Coronary artery (tissue), 2 donors: Measurements from ENCODE around the gene RASGRP2.

ENCODE experiments used
- DNase-seq: peaks from one replicate; pipeline ENCODE4 v3.0.0-alpha.2; 2017; ENCODE audit warnings: low spot score
- H3K27ac ChIP-seq, 2 donors: fragments of 200-600 bp; sonication (generic); one replicate each; pipeline ENCODE4 v1.5.1; 2016 to 2019
- H3K4me3 ChIP-seq: fragments of 200-600 bp; sonication (generic); 2 replicates; pipeline ENCODE4 v1.5.1; 2016; ENCODE audit warnings: mild to moderate bottlenecking, moderate library complexity
- TF ChIP-seq, protein P1 (sequence below): fragments of 200-600 bp; sonication (generic); IDR thresholded peaks from one replicate; pipeline ENCODE4 v1.5.1; 2019; ENCODE audit warnings: antibody characterized with exemption

RASGRP2 gene

DNA sequence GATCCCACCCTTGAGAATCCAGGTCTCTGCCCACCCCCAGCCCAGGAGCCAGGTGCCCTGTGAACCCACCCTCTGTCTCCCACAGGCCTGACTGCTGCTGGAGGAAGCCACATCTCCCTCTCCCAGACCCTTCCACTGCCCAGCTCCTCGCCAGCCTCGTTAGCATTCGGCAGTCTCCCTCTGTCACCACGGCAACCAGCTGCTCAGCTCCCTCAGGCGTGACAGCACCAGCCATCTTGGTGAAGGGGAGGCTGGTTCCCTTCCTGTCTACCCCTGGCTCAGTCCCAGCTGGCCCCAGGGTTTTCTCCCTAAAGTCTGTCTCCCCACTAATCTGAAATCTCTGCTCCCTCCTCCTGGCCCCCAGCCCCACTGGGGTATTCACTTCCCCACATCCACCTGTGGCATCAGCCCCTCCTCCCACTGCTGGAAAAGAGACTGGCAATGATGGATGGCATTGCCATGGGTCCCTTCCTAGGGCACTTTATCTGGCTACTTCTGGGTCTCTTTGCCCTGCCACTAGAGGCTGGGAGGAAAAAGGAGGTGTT, 49.0 kb downstream of the RASGRP2 start:
- Histone ChIP-seq H3K4me3 (no peak overlapping the region), H3K27ac (no peak overlapping the region)
- DNase-seq = no peak
- TF ChIP-seq, protein P1, sequence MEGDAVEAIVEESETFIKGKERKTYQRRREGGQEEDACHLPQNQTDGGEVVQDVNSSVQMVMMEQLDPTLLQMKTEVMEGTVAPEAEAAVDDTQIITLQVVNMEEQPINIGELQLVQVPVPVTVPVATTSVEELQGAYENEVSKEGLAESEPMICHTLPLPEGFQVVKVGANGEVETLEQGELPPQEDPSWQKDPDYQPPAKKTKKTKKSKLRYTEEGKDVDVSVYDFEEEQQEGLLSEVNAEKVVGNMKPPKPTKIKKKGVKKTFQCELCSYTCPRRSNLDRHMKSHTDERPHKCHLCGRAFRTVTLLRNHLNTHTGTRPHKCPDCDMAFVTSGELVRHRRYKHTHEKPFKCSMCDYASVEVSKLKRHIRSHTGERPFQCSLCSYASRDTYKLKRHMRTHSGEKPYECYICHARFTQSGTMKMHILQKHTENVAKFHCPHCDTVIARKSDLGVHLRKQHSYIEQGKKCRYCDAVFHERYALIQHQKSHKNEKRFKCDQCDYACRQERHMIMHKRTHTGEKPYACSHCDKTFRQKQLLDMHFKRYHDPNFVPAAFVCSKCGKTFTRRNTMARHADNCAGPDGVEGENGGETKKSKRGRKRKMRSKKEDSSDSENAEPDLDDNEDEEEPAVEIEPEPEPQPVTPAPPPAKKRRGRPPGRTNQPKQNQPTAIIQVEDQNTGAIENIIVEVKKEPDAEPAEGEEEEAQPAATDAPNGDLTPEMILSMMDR = no peak

DNA sequence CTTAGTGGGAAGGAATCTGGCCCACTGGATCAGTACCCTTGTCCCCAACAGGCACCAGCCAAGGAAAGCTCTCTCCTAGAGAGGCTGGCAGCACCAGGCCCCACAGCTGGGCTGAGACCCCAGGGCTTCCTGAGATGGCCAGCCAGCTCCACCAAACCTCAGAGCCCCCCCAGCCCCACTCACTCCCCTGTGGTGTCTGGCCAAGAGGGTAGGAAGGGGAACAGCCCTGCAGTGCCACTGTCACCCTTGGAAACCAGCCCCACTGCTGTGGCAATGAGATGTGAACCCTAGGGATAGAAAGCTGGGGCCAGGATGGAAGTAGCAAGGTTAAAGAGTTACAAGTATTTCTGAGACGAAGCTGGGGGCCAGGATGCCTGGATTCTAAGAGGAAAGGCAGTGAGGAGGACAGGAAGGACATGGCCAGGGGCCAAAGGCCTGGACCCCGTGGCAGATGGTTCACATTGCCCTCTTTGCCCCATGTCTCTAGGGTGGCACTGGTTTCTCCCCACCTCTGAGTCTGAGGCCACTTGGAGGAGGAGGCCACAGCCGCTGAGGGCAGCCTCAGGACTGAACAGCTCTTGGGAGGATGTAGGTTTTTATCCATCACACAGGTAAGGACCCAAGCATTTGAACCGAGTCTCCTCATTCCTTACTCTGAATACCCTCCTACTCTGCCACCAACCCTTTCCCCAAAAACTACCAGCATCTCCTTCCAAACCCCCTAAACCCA, 49.8 kb downstream of the RASGRP2 start:
- H3K27ac ChIP-seq = no peak overlapping the region
- H3K4me3 ChIP-seq = no peak overlapping the region
- no peak for DNase-seq
- TF ChIP-seq, protein P1 = no peak

DNA sequence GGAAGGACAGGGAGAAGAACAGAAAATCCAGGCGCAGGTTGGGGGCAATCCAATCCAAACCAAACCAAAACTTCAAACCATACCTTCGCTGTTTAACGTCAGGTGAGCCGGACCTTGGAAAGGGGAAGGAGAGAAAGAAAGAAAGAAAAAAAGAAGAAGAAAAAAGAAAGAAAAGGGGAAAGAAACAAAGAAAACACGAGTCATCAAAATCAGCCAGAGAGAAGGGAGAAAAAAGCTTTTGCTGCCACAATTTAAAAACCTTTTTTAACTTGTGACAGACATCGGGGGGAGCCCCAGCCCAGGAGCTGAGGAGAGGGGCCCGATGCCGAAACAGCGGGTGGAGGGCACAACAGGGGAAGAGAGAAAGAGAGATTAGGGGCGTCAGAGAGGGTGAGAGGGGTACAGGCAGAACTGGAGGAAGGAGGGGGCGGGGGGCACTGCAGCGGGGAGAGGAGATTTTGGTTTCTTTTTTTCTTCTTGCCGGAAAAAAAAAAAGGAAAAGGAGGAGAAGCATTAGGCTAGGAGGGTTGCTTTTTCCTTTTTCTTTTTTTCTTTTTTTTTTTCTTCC, 51.1 kb downstream of the RASGRP2 start:
- TF ChIP-seq, protein P1 = no peak
- H3K27ac ChIP-seq = no peak overlapping the region
- DNase-seq = no peak

DNA sequence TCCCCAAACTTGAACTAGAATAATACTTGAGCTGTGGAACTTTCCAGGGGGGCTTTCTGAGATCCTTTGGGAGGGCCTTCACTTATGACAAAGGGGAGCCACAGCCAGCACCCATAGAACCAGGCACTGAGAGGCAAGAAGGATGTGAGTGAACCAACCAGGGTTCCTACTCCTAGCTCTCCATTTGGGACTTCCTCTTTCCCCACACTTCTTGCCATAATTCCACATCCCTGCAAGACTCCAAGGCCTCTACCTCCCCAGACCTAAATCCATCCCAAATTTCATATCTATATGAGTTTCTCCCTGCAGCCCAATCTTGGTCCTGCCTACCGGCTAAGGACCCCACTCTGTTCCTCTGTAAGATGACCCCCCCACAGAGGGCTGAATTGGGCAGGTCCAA, 52.4 kb downstream of the RASGRP2 start:
- no peak for DNase-seq
- Histone ChIP-seq H3K27ac (no peak overlapping the region), H3K4me3 (no peak overlapping the region)
- TF ChIP-seq, protein P1 = no peak

More for the DNA sequence above, 51.1 kb downstream of the RASGRP2 start:
- no peak overlapping the region for H3K4me3 ChIP-seq

DNA sequence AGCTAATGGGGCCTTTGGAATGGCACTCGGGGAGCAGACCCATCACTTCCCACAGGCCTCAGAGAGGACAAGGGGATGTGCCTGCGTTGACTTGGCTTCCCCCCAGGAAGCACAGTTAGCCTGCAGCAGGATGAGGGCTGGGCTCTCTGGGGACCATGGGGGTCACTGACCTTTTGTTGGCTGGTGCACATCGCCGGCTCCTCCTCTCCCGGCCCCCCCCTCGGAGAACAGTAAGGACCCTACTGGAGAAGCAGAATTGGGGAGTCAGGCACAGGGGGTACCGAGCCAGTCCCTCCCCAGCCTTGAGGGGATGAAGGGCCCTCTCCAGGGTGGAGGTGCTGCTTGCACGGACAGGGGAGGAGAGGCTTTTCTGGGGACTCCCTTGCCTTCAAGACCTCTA, 53.7 kb downstream of the RASGRP2 start:
- TF ChIP-seq, protein P1 = no peak
- Histone ChIP-seq H3K27ac (no peak overlapping the region), H3K4me3 (no peak overlapping the region)

DNA sequence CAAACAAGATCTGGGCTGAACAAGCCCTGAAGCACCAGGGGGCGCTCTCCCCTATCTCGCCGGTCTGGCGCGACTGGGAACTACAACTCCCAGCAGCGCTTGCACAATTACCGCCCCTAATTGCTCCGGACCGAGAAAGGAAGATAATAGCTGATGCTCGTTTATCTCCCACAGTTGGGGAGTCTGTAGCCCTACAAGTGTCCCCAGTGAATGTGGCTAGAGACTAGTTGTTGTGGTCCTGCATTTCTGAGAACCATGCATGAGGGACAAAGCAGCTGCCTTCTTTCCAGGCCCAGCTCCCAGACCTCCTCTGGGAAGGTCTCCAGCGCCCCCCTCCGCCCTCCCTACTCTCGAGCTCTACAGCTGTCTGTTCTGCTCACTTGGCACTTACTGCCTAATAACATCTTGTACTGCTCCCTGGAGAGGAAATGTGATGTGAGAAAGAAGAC, 55.4 kb downstream of the RASGRP2 start:
- peak; percentile 88 for DNase-seq
- peak overlapping the region; percentile 64 for H3K4me3 ChIP-seq
- TF ChIP-seq, protein P1 = peak; percentile 90
- H3K27ac ChIP-seq = peak overlapping the region; percentile 80 to 82

More for the DNA sequence above, 53.7 kb downstream of the RASGRP2 start:
- no peak for DNase-seq
